Loucy (cell line): ENCODE measurements around the gene EPHB1.

ENCODE experiments used
- EZH2phosphoT487 ChIP-seq: fragments of 200-600 bp; IDR thresholded peaks from 2 replicates; pipeline ENCODE4 v1.6.1; 2018; ENCODE audit warnings: antibody characterized with exemption, mild to moderate bottlenecking, moderate library complexity, borderline replicate concordance
- TF ChIP-seq, protein P1 (sequence below): fragments of 200-600 bp; sonication (generic); conservative IDR thresholded peaks from 2 replicates; pipeline ENCODE4 v1.5.1; 2014; ENCODE audit warnings: mild to moderate bottlenecking, antibody characterized with exemption, low read length

DNA sequence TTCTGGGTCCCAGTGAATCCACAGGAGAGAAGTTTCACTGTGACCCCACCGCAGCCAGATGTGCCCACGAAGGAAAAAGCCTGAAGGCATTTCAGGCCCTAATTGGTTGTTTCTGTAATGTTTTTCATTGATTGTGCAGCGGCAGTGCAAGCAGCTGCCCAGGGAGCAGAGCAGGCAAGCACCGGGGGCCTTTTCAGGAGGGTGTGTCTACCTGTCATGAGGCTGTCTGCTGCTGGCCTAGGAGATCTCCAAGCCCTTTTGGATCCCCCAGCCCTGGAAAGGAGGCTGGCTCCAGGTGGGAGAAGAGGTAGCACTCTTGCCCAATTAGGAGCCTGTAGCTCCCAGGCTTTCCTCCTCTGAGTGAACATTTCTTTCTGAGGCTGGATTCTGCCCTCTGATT, 108.8 kb downstream of the EPHB1 start:
- no peak for TF ChIP-seq EZH2phosphoT487
- TF ChIP-seq, protein P1, sequence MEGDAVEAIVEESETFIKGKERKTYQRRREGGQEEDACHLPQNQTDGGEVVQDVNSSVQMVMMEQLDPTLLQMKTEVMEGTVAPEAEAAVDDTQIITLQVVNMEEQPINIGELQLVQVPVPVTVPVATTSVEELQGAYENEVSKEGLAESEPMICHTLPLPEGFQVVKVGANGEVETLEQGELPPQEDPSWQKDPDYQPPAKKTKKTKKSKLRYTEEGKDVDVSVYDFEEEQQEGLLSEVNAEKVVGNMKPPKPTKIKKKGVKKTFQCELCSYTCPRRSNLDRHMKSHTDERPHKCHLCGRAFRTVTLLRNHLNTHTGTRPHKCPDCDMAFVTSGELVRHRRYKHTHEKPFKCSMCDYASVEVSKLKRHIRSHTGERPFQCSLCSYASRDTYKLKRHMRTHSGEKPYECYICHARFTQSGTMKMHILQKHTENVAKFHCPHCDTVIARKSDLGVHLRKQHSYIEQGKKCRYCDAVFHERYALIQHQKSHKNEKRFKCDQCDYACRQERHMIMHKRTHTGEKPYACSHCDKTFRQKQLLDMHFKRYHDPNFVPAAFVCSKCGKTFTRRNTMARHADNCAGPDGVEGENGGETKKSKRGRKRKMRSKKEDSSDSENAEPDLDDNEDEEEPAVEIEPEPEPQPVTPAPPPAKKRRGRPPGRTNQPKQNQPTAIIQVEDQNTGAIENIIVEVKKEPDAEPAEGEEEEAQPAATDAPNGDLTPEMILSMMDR = no peak
